A673 (cell line): Measurements from ENCODE around the gene TMEM150A.

Experiments
- CTCF ChIP-seq: fragments of 300-800, 200-600 bp; sonication (generic); conservative IDR thresholded peaks from 2 replicates; pipeline ENCODE4 v1.5.1; 2017; ENCODE audit warnings: low read depth, mild to moderate bottlenecking, antibody characterized with exemption, low read length, moderate library complexity, mixed read lengths
- EZH2 ChIP-seq: fragments of 200-600 bp; sonication (generic); IDR thresholded peaks from 2 replicates; pipeline ENCODE4 v1.6.1; 2017; ENCODE audit warnings: borderline replicate concordance, low read depth, mild to moderate bottlenecking, mixed read lengths, antibody characterized with exemption, low read length; ENCODE audit not compliant: poor library complexity, severe bottlenecking

GRCh38 chr2:85635636-85636035, 33.1 kb upstream of the TMEM150A start:
- TF ChIP-seq CTCF (no peak), EZH2 (no peak)
